HepG2 (cell line): ENCODE measurements around the gene DTWD2. TPM values are rescaled to one million over a fixed set of nuclear protein-coding genes. Genes with fewer than 3 reads are reported as not detected.
A peak's percentile ranks its signal among the peaks of the same experiment; 100 is the strongest.

Experiments used
- ATAC-seq: fragments of 200-7000 bp; cut with Tn5 transposase; 3 replicates; pipeline ENCODE4 v1.9.1; 2020; ENCODE audit warnings: mild to moderate bottlenecking, moderate library complexity
- BruUV-seq: library from RNA; stranded (reverse); fragments of 400-500 nt; replicated peaks from 2 replicates; lab custom pipeline; 2021; lab: Mats Ljungman, UMichigan
- CTCF ChIA-PET: fragments of 300-600 bp; formaldehyde crosslinking; extraction: SDS; loops from one replicate; lab custom pipeline; 2021; ENCODE audit warnings: low total read pairs, inconsistent platforms, low intra/inter-chr PET ratio; lab: Yijun Ruan, JAX
- POLR2A ChIA-PET: fragments of 350-600 bp; sonication (Branson Sonifier 250); formaldehyde crosslinking; loops from one replicate; lab custom pipeline; 2020; ENCODE audit warnings: antibody characterized with exemption, inconsistent platforms; lab: Yijun Ruan, JAX
- DNase-seq: peaks from one replicate; pipeline ENCODE4 v3.0.0-alpha.2; 2015; ENCODE audit warnings: low spot score
- FAIRE-seq: peaks from 3 replicates; lab custom pipeline; 2011; peaks lifted over from hg19 to GRCh38; lab: Jason Lieb, UNC
- H2AFZ ChIP-seq: one replicate; pipeline ENCODE4 v1.6.1; 2011; ENCODE audit warnings: low read length, inconsistent platforms
- H3K27ac ChIP-seq: fragments of 300-600 bp; 3 replicates; pipeline ENCODE4 v1.8.0; 2011; ENCODE audit warnings: mixed run types, mild to moderate bottlenecking, mixed read lengths, low read length, inconsistent platforms; ENCODE audit not compliant: insufficient read depth; ENCODE audit errors: extremely low read length
- H3K27me3 ChIP-seq, 2 experiments: fragments of 200-600 bp in 1 of 2; 2 replicates in 1 of 2; 3 replicates in 1 of 2; pipeline versions ENCODE4 v1.6.0 to v1.8.0; 2011; ENCODE audit warnings: low read length in 2 of 2, mild to moderate bottlenecking in 2 of 2, moderate library complexity in 2 of 2, inconsistent platforms in 1 of 2; ENCODE audit not compliant: insufficient read depth in 2 of 2, control insufficient read depth in 1 of 2
- H3K36me3 ChIP-seq, 2 experiments: fragments of 200-600 bp in 1 of 2; replicated peaks in 1 of 2; 2 replicates in 1 of 2; 3 replicates in 1 of 2; pipeline versions ENCODE4 v1.5.1 to v1.8.0; 2011; ENCODE audit warnings: low read length in 2 of 2, inconsistent platforms in 1 of 2; ENCODE audit not compliant: insufficient read depth in 2 of 2, control insufficient read depth in 1 of 2
- H3K4me1 ChIP-seq: 2 replicates; pipeline ENCODE4 v1.5.1; 2012; ENCODE audit warnings: low read length, inconsistent platforms; ENCODE audit not compliant: insufficient read depth
- H3K4me2 ChIP-seq: 2 replicates; pipeline ENCODE4 v1.6.0; 2011; ENCODE audit warnings: low read depth, low read length, inconsistent platforms
- H3K4me3 ChIP-seq, 3 experiments: fragments of 200-600 bp in 1 of 3; sonication (generic), shearing (Covaris generic) in 1 of 3; replicated peaks in 1 of 3; 2 replicates each; pipeline ENCODE4 v1.5.1; 2011 to 2016; ENCODE audit warnings: low read length in 3 of 3, inconsistent platforms in 2 of 3, low read depth in 2 of 3, mild to moderate bottlenecking in 2 of 3, control low read depth in 1 of 3, mixed read lengths in 1 of 3; ENCODE audit not compliant: insufficient read depth in 1 of 3
- H3K79me2 ChIP-seq: one replicate; pipeline ENCODE4 v1.6.1; 2011; ENCODE audit warnings: low read length, inconsistent platforms; ENCODE audit not compliant: insufficient read depth
- H3K9ac ChIP-seq: 2 replicates; pipeline ENCODE4 v1.6.0; 2011; ENCODE audit warnings: mild to moderate bottlenecking, low read depth, low read length, inconsistent platforms; ENCODE audit not compliant: insufficient read depth
- H3K9me3 ChIP-seq: 2 replicates; pipeline ENCODE4 v1.5.1; 2012; ENCODE audit warnings: mild to moderate bottlenecking, low read length
- H4K20me1 ChIP-seq: 2 replicates; pipeline ENCODE4 v1.6.0; 2011; ENCODE audit warnings: inconsistent platforms, mild to moderate bottlenecking, low read length, moderate library complexity; ENCODE audit not compliant: insufficient read depth
- GLI4 ChIP-seq: sonication (generic); formaldehyde crosslinking; IDR thresholded peaks from 2 replicates; pipeline ENCODE4 v1.5.1; 2020; ENCODE audit warnings: missing genetic modification reagents, mild to moderate bottlenecking, moderate library complexity, borderline replicate concordance
- GPN1 ChIP-seq: sonication (generic); formaldehyde crosslinking; IDR thresholded peaks from 2 replicates; pipeline ENCODE4 v1.5.1; 2020; ENCODE audit warnings: missing genetic modification reagents, borderline replicate concordance
- KLF12 ChIP-seq: sonication (generic); formaldehyde crosslinking; IDR thresholded peaks from 2 replicates; pipeline ENCODE4 v1.4.0; 2020; ENCODE audit warnings: missing genetic modification reagents, borderline replicate concordance
- NFIC ChIP-seq: IDR thresholded peaks from 2 replicates; pipeline ENCODE4 v1.6.1; 2012; ENCODE audit warnings: mild to moderate bottlenecking, low read length, inconsistent platforms
- PITX1 ChIP-seq: sonication (generic); formaldehyde crosslinking; IDR thresholded peaks from 2 replicates; pipeline ENCODE4 v1.5.1; 2020; ENCODE audit warnings: mild to moderate bottlenecking, missing genetic modification reagents
- PRPF4 ChIP-seq: fragments of 200-400 bp; formaldehyde crosslinking; IDR thresholded peaks from 2 replicates; pipeline ENCODE4 v1.6.1; 2016; ENCODE audit warnings: low read length, low read depth; ENCODE audit not compliant: poor library complexity, severe bottlenecking
- SNAI1 ChIP-seq: sonication (generic); formaldehyde crosslinking; IDR thresholded peaks from 2 replicates; pipeline ENCODE4 v1.5.0; 2020; ENCODE audit warnings: mild to moderate bottlenecking, missing genetic modification reagents, borderline replicate concordance
- SOX5 ChIP-seq: IDR thresholded peaks from 2 replicates; pipeline ENCODE4 v1.6.1; 2016; ENCODE audit warnings: borderline replicate concordance
- ZNF44 ChIP-seq: sonication (generic); formaldehyde crosslinking; IDR thresholded peaks from 2 replicates; pipeline ENCODE4 v1.5.1; 2020; ENCODE audit warnings: mild to moderate bottlenecking, missing genetic modification reagents
- ZNF546 ChIP-seq: sonication (generic); formaldehyde crosslinking; conservative IDR thresholded peaks from 2 replicates; pipeline ENCODE4 v1.8.1; 2023; ENCODE audit warnings: mild to moderate bottlenecking, missing genetic modification reagents
- ZNF747 ChIP-seq: sonication (generic); formaldehyde crosslinking; IDR thresholded peaks from 2 replicates; pipeline ENCODE4 v1.8.1; 2023; ENCODE audit warnings: missing genetic modification reagents, mild to moderate bottlenecking, borderline replicate concordance
- WGBS: methylation state at CpG from one replicate; pipeline ENCODE4 v1.1.6; 2017; ENCODE audit warnings: low lambda C conversion rate; 5-methylcytosine and 5-hydroxymethylcytosine counted together
- in situ Hi-C: cut with HindIII; loops from 2 replicates; pipeline ENCODE4 v1.10.0; 2017; ENCODE audit warnings: low pct_unique_long_range_greater_than_20kb; ENCODE audit not compliant: extremely low pct_ligation_motif_present
- intact Hi-C: fragments of 100-400 bp; cut with micrococcal nuclease; formaldehyde crosslinking; loops from one replicate; pipeline ENCODE4 v1.10.0; 2022; ENCODE audit not compliant: unreplicated experiment
- polyA plus RNA-seq, 8 experiments: library from polyadenylated mRNA; depleted of rRNA in 3 of 8; stranded (reverse) in 7 of 8; unstranded in 1 of 8; fragments of >200 nt; fragmentation: Illumina TruSeq in 4 of 8; extraction: Trizol in 4 of 8; gene quantifications; 2 replicates each; pipeline versions ENCODE4 v1.2.1 to v1.2.3, GENCODE V29; 2011 to 2016; ENCODE audit warnings: low read depth in 4 of 8, missing spikeins in 1 of 8, mixed read lengths in 1 of 8; ENCODE audit not compliant: insufficient read depth in 1 of 8
- total RNA-seq, 5 experiments: library from RNA; depleted of rRNA; stranded (reverse); fragments of >200 nt; fragmentation: Illumina TruSeq; extraction: Trizol; gene quantifications; 2 replicates each; pipeline ENCODE4 v1.2.3, GENCODE V29; 2016; ENCODE audit warnings: low read depth in 1 of 5
- TF ChIP-seq, protein P1 (sequence below): sonication (generic); formaldehyde crosslinking; conservative IDR thresholded peaks from 2 replicates; pipeline ENCODE4 v1.5.0; 2020; ENCODE audit warnings: missing genetic modification reagents
- TF ChIP-seq, protein P2 (sequence below), 2 experiments: fragments of 450-650 bp in 1 of 2; sonication (generic) in 1 of 2; formaldehyde crosslinking; IDR thresholded peaks; 2 replicates each; pipeline versions ENCODE4 v1.5.0 to v1.8.0; 2020 to 2022; ENCODE audit warnings: mild to moderate bottlenecking in 1 of 2, missing genetic modification reagents in 1 of 2
- TF ChIP-seq, protein P3 (sequence below): sonication (generic); formaldehyde crosslinking; IDR thresholded peaks from 2 replicates; pipeline ENCODE4 v1.8.0; 2022; ENCODE audit warnings: mild to moderate bottlenecking, missing genetic modification reagents, borderline replicate concordance
- TF ChIP-seq, protein P4 (sequence below): sonication (generic); formaldehyde crosslinking; IDR thresholded peaks from 2 replicates; pipeline ENCODE4 v1.5.0; 2020; ENCODE audit warnings: mild to moderate bottlenecking, missing genetic modification reagents
- TF ChIP-seq, protein P5 (sequence below): fragments of 450-650 bp; IDR thresholded peaks from 2 replicates; pipeline ENCODE4 v1.6.1; 2017

The DTWD2 gene
- total and polyA plus RNA-seq, 2 of the 13 experiments (the other 11 are each of a cell fraction or from before 2014, with no cell fraction given) = 1.6 to 6.0 TPM

DNA sequence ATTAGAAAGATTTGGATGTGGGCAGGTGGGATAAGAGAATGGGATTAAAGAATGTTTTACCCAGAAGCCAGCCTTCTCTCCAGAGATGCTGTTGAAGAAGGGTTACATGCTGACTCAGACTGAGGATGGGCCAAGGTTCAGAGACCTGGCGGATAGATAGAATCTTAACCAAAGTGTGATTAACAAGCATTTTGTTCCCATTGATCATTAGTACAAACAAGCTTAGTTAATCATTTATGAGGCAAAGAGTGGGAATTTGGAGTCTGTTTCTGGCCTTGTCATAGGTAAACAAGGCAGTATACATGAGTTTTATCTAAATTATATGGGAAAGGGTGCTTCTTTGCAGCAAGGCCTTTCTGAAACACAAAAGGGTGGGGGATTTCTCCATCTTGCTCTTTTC, 20.8 kb upstream of the DTWD2 start (continued):
- TF ChIP-seq, protein P1, sequence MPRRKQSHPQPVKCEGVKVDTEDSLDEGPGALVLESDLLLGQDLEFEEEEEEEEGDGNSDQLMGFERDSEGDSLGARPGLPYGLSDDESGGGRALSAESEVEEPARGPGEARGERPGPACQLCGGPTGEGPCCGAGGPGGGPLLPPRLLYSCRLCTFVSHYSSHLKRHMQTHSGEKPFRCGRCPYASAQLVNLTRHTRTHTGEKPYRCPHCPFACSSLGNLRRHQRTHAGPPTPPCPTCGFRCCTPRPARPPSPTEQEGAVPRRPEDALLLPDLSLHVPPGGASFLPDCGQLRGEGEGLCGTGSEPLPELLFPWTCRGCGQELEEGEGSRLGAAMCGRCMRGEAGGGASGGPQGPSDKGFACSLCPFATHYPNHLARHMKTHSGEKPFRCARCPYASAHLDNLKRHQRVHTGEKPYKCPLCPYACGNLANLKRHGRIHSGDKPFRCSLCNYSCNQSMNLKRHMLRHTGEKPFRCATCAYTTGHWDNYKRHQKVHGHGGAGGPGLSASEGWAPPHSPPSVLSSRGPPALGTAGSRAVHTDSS (CRISPR knock-in tag) = no peak
- no peak for TF ChIP-seq GLI4 (CRISPR knock-in tag)
- TF ChIP-seq KLF12 (CRISPR knock-in tag) = no peak
- peak; percentile 62; the same call in 1 of the 2 replicates for TF ChIP-seq SOX5 (CRISPR knock-in tag)
- no peak for TF ChIP-seq ZNF44 (CRISPR knock-in tag)
- TF ChIP-seq, protein P2, sequence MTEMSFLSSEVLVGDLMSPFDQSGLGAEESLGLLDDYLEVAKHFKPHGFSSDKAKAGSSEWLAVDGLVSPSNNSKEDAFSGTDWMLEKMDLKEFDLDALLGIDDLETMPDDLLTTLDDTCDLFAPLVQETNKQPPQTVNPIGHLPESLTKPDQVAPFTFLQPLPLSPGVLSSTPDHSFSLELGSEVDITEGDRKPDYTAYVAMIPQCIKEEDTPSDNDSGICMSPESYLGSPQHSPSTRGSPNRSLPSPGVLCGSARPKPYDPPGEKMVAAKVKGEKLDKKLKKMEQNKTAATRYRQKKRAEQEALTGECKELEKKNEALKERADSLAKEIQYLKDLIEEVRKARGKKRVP (CRISPR knock-in tag; IDR thresholded peaks at IDR 0.05) = no peak
- no peak for TF ChIP-seq PRPF4
- TF ChIP-seq ZNF546 (CRISPR knock-in tag) = no peak
- 0 out of 2 replicates have a peak, but pooled peaks have one; percentile 16 for TF ChIP-seq PITX1 (CRISPR knock-in tag)
- no peak for TF ChIP-seq GPN1 (CRISPR knock-in tag)
- TF ChIP-seq, all 625 proteins: peak for 54

DNA sequence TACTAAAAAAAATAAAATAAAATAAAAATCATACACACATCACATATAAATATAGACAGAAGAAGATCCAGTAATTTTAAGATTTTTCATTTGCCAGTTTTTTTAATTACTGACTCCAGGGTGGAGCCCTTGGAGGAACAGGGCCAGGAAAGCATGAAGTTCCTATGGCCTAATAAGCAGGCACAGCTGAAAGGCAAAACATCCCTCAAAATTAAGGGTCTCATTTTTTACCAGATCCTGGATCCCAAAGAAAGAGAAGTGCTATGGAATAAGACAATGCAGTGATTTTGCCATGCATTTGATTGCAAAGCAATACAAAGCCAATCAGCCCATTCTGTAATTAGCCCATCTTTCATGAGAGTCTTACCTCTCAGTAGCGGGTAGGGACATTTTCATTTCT, 11.3 kb upstream of the DTWD2 start:
- H3K4me3 ChIP-seq = no peak overlapping the region
- no peaks in the 10 kb centered on the region for H3K4me1 ChIP-seq
- no peaks in the 10 kb centered on the region for H3K79me2 ChIP-seq
- CTCF ChIA-PET = no interaction called here
- no peaks in the 10 kb centered on the region for H3K36me3 ChIP-seq
- no peak for FAIRE-seq
- H3K27me3 ChIP-seq = no peaks in the 10 kb centered on the region
- ATAC-seq = no peak
- in situ Hi-C loops (no loop called here), intact Hi-C loops (no loop called here)
- DNase-seq = no peak
- no peaks in the 10 kb centered on the region for H4K20me1 ChIP-seq
- H3K9ac ChIP-seq = no peak overlapping the region
- H3K4me2 ChIP-seq = no peak overlapping the region
- no TSS peak for BruUV-seq
- H3K9me3 ChIP-seq = peaks cover 13% of the 10 kb centered on the region
- H3K27ac ChIP-seq = no peak overlapping the region
- 80% methylated on average over 1 of the region's 1 CpG for WGBS
- H2AFZ ChIP-seq = no peak overlapping the region
- POLR2A ChIA-PET = no interaction called here
- TF ChIP-seq ZNF747 (no peak), SNAI1 (no peak), NFIC (no peak)
- TF ChIP-seq, protein P3, sequence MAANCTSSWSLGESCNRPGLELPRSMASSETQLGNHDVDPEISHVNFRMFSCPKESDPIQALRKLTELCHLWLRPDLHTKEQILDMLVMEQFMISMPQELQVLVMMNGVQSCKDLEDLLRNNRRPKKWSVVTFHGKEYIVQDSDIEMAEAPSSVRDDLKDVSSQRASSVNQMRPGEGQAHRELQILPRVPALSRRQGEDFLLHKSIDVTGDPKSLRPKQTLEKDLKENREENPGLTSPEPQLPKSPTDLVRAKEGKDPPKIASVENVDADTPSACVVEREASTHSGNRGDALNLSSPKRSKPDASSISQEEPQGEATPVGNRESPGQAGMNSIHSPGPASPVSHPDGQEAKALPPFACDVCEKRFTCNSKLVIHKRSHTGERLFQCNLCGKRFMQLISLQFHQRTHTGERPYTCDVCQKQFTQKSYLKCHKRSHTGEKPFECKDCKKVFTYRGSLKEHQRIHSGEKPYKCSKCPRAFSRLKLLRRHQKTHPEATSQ = no peak
- TF ChIP-seq, protein P4, sequence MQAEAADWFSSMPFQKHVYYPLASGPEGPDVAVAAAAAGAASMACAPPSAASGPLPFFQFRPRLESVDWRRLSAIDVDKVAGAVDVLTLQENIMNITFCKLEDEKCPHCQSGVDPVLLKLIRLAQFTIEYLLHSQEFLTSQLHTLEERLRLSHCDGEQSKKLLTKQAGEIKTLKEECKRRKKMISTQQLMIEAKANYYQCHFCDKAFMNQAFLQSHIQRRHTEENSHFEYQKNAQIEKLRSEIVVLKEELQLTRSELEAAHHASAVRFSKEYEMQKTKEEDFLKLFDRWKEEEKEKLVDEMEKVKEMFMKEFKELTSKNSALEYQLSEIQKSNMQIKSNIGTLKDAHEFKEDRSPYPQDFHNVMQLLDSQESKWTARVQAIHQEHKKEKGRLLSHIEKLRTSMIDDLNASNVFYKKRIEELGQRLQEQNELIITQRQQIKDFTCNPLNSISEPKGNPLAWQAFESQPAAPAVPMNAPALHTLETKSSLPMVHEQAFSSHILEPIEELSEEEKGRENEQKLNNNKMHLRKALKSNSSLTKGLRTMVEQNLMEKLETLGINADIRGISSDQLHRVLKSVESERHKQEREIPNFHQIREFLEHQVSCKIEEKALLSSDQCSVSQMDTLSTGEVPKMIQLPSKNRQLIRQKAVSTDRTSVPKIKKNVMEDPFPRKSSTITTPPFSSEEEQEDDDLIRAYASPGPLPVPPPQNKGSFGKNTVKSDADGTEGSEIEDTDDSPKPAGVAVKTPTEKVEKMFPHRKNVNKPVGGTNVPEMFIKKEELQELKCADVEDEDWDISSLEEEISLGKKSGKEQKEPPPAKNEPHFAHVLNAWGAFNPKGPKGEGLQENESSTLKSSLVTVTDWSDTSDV = no peak
- TF ChIP-seq, protein P5, sequence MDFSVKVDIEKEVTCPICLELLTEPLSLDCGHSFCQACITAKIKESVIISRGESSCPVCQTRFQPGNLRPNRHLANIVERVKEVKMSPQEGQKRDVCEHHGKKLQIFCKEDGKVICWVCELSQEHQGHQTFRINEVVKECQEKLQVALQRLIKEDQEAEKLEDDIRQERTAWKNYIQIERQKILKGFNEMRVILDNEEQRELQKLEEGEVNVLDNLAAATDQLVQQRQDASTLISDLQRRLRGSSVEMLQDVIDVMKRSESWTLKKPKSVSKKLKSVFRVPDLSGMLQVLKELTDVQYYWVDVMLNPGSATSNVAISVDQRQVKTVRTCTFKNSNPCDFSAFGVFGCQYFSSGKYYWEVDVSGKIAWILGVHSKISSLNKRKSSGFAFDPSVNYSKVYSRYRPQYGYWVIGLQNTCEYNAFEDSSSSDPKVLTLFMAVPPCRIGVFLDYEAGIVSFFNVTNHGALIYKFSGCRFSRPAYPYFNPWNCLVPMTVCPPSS = no peak
